CD14-positive monocyte (primary cell): ENCODE results near the gene OR3A3. TPM values are rescaled to one million over a fixed set of nuclear protein-coding genes. Genes with fewer than 3 reads are reported as not detected.
"Not testable (repeated sequence)": the region's sequence is repeated elsewhere in the genome, so short reads cannot be mapped to it uniquely, and the experiment has no call there.

Experiments used
- DNase-seq, 3 donors: peaks; one replicate each; pipeline ENCODE4 v3.0.0-alpha.2; 2011 to 2022
- H2AFZ ChIP-seq: 2 replicates; pipeline ENCODE4 v1.6.0; 2012; ENCODE audit warnings: mild to moderate bottlenecking, low read depth, low read length, inconsistent platforms; ENCODE audit not compliant: insufficient read depth, poor library complexity, severe bottlenecking
- H3K27ac ChIP-seq, 2 donors: 1 replicate in 1 of 2; 2 replicates in 1 of 2; pipeline ENCODE4 v1.5.1; 2012 to 2013; ENCODE audit warnings: low read length in 2 of 2, control low read depth in 1 of 2, inconsistent platforms in 1 of 2, low read depth in 1 of 2, mild to moderate bottlenecking in 1 of 2
- H3K27me3 ChIP-seq, 2 donors: one replicate each; pipeline versions ENCODE4 v1.6.0 to v1.6.1; 2011 to 2013; ENCODE audit warnings: low read length in 2 of 2; ENCODE audit not compliant: control insufficient read depth in 2 of 2, insufficient read depth in 2 of 2
- H3K36me3 ChIP-seq, 2 donors: replicated peaks in 1 of 2; 1 replicate in 1 of 2; 2 replicates in 1 of 2; pipeline versions ENCODE4 v1.5.1 to v1.6.1; 2012 to 2013; ENCODE audit warnings: low read length in 2 of 2, control low read depth in 1 of 2, inconsistent platforms in 1 of 2, mild to moderate bottlenecking in 1 of 2; ENCODE audit not compliant: insufficient read depth in 2 of 2, control insufficient read depth in 1 of 2
- H3K4me1 ChIP-seq, 2 donors: 1 replicate in 1 of 2; 2 replicates in 1 of 2; pipeline versions ENCODE4 v1.5.1 to v1.6.1; 2012 to 2013; ENCODE audit warnings: low read length in 2 of 2, control low read depth in 1 of 2, inconsistent platforms in 1 of 2, mild to moderate bottlenecking in 1 of 2, moderate library complexity in 1 of 2; ENCODE audit not compliant: insufficient read depth in 2 of 2, control insufficient read depth in 1 of 2
- H3K4me2 ChIP-seq: replicated peaks from 2 replicates; pipeline ENCODE3; 2012; ENCODE audit warnings: low read length, moderate library complexity, mild to moderate bottlenecking; ENCODE audit not compliant: poor library complexity, severe bottlenecking; ENCODE audit errors: extremely low read depth
- H3K4me3 ChIP-seq, 3 experiments: fragments of 200-600 bp in 1 of 3; sonication (generic) in 1 of 3; replicated peaks in 1 of 3; 1 replicate in 2 of 3; 2 replicates in 1 of 3; pipeline ENCODE4 v1.5.1; 2011 to 2013; ENCODE audit warnings: low read length in 3 of 3, mild to moderate bottlenecking in 3 of 3, control low read depth in 2 of 3, low read depth in 2 of 3, inconsistent platforms in 1 of 3, moderate library complexity in 1 of 3
- H3K79me2 ChIP-seq: 2 replicates; pipeline ENCODE4 v1.6.0; 2012; ENCODE audit warnings: mild to moderate bottlenecking, control low read depth, inconsistent platforms, low read length, moderate library complexity; ENCODE audit not compliant: insufficient read depth
- H3K9ac ChIP-seq: 2 replicates; pipeline ENCODE4 v1.6.0; 2017; ENCODE audit warnings: low read length, mild to moderate bottlenecking; ENCODE audit not compliant: insufficient read depth, poor library complexity, severe bottlenecking
- H3K9me3 ChIP-seq, 2 donors: replicated peaks in 1 of 2; 1 replicate in 1 of 2; 2 replicates in 1 of 2; pipeline versions ENCODE4 v1.5.1 to v1.6.1; 2012 to 2013; ENCODE audit warnings: low read length in 2 of 2, control low read depth in 1 of 2; ENCODE audit not compliant: control insufficient read depth in 1 of 2, insufficient read depth in 1 of 2
- H4K20me1 ChIP-seq: 2 replicates; pipeline ENCODE4 v1.6.0; 2012; ENCODE audit warnings: mild to moderate bottlenecking, low read length, control low read depth, moderate library complexity; ENCODE audit not compliant: insufficient read depth
- H3K27ac Mint-ChIP-seq, 7 donors: one replicate each; pipeline ENCODE4 v1.8.0; 2020; ENCODE audit warnings: mild to moderate bottlenecking in 7 of 7, mixed read lengths in 7 of 7, moderate library complexity in 6 of 7, inconsistent platforms in 2 of 7
- H3K27me3 Mint-ChIP-seq, 3 donors: one replicate each; pipeline ENCODE4 v1.8.0; 2021 to 2022; ENCODE audit warnings: low read depth in 3 of 3, mild to moderate bottlenecking in 3 of 3, mixed read lengths in 3 of 3, moderate library complexity in 3 of 3, inconsistent platforms in 1 of 3
- H3K36me3 Mint-ChIP-seq, 2 donors: one replicate each; pipeline ENCODE4 v1.8.0; 2020; ENCODE audit warnings: mixed read lengths in 2 of 2, inconsistent platforms in 1 of 2, mild to moderate bottlenecking in 1 of 2
- H3K4me1 Mint-ChIP-seq: one replicate; pipeline ENCODE4 v1.8.0; 2020; ENCODE audit warnings: mild to moderate bottlenecking, mixed read lengths
- H3K4me3 Mint-ChIP-seq, 2 donors: one replicate each; pipeline ENCODE4 v1.8.0; 2020; ENCODE audit warnings: mild to moderate bottlenecking in 2 of 2, mixed read lengths in 2 of 2, moderate library complexity in 1 of 2
- H3K9me3 Mint-ChIP-seq, 7 donors: one replicate each; pipeline ENCODE4 v1.8.0; 2020 to 2022; ENCODE audit warnings: mixed read lengths in 7 of 7, mild to moderate bottlenecking in 6 of 7, moderate library complexity in 6 of 7, inconsistent platforms in 2 of 7
- CTCF ChIP-seq: fragments of 200-600 bp; IDR thresholded peaks from one replicate; pipeline ENCODE4 v1.8.0; 2022; ENCODE audit warnings: antibody characterized with exemption, mild to moderate bottlenecking
- WGBS: methylation state at CpG from one replicate; pipeline ENCODE4 v1.1.5; 2013; ENCODE audit warnings: missing lambda C conversion rate; ENCODE audit not compliant: insufficient coverage; 5-methylcytosine and 5-hydroxymethylcytosine counted together
- intact Hi-C, 2 donors: fragments of 100-400 bp; cut with micrococcal nuclease; formaldehyde crosslinking; loops; one replicate each; pipeline versions ENCODE4 v1.15.0 to v1.15.1; 2023
- polyA plus RNA-seq, 3 donors: library from polyadenylated mRNA; depleted of rRNA in 1 of 3; unstranded in 2 of 3; stranded (reverse) in 1 of 3; fragments of 300-500 nt in 2 of 3; fragments of >200 nt in 1 of 3; fragmentation: Illumina TruSeq in 2 of 3; gene quantifications; 1 replicate in 2 of 3; 2 replicates in 1 of 3; pipeline ENCODE4 v1.2.3, GENCODE V29; 2012 to 2021

OR3A3 gene
- polyA plus RNA-seq, 3 donors, result not detected

GRCh38 chr17:3385869-3386816 is 25.0 kb upstream of the OR3A3 start, which contains the start of gene OR3A2:
OR3A2 (minus strand) TSS chr17:3386308.
- H3K4me1 ChIP-seq, result no peaks in the 10 kb centered on the region
- 37% methylated on average over 89 of the region's 92 CpGs for WGBS
- no peak within 1 kb of the TSS for H3K27ac ChIP-seq
- no peak within 1 kb of the TSS for H3K27ac Mint-ChIP-seq
- no peaks in the 10 kb centered on the region for H3K79me2 ChIP-seq
- H4K20me1 ChIP-seq, result no peaks in the 10 kb centered on the region
- H3K36me3 ChIP-seq, result no peaks in the 10 kb centered on the region
- H3K9me3 ChIP-seq, result no peaks in the 10 kb centered on the region
- no peak within 1 kb of the TSS for H3K9ac ChIP-seq
- peaks cover 7 to 30% of the 10 kb centered on the region in 2 donors for H3K27me3 ChIP-seq
- no peaks in the 10 kb centered on the region for H3K4me1 Mint-ChIP-seq
- DNase-seq, result no peak
- peak within 1 kb of the TSS; percentile 2 for H3K4me2 ChIP-seq
- H3K4me3 ChIP-seq, result no peak within 1 kb of the TSS
- peak within 1 kb of the TSS; percentile 62 to 71 for H3K4me3 Mint-ChIP-seq
- H3K9me3 Mint-ChIP-seq, result peaks cover 0 to 14% (median 7%) of the 10 kb centered on the region in 7 donors
- peaks cover 15 to 43% (median 32%) of the 10 kb centered on the region in 3 donors for H3K27me3 Mint-ChIP-seq
- H3K36me3 Mint-ChIP-seq, result peaks cover 0 to 1% of the 10 kb centered on the region in 2 donors
- H2AFZ ChIP-seq, result no peak within 1 kb of the TSS
- no peak for TF ChIP-seq CTCF
- intact Hi-C loops, result no loop called here

- no peak overlapping the region for H3K4me2 ChIP-seq
- DNase-seq, result no peak
- intact Hi-C loops, result no loop called here
- no peaks in the 10 kb centered on the region for H3K4me1 Mint-ChIP-seq
- no peaks in the 10 kb centered on the region for H3K9me3 ChIP-seq
- H3K79me2 ChIP-seq, result no peaks in the 10 kb centered on the region
- no peak overlapping the region for H3K4me3 ChIP-seq
- no peak overlapping the region for H3K27ac Mint-ChIP-seq
- H3K4me3 Mint-ChIP-seq, result no peak overlapping the region
- H3K9ac ChIP-seq, result no peak overlapping the region
- 17% methylated on average over 1 of the region's 4 CpGs for WGBS
- peaks cover 0 to 1% of the 10 kb centered on the region in 2 donors for H3K36me3 Mint-ChIP-seq
- no peak for TF ChIP-seq CTCF
- H3K36me3 ChIP-seq, result no peaks in the 10 kb centered on the region
- H3K27ac ChIP-seq, result no peak overlapping the region
- H2AFZ ChIP-seq, result no peak overlapping the region
- peaks cover 16 to 37% (median 32%) of the 10 kb centered on the region in 3 donors for H3K27me3 Mint-ChIP-seq
- H3K27me3 ChIP-seq, result peaks cover 7 to 30% of the 10 kb centered on the region in 2 donors
- H3K4me1 ChIP-seq, result no peaks in the 10 kb centered on the region
- peaks cover 0 to 16% (median 13%) of the 10 kb centered on the region in 7 donors for H3K9me3 Mint-ChIP-seq
- H4K20me1 ChIP-seq, result no peaks in the 10 kb centered on the region
These were observed 21.4 kb upstream of the OR3A3 start for GRCh38 chr17:3389791-3390190.

DNA sequence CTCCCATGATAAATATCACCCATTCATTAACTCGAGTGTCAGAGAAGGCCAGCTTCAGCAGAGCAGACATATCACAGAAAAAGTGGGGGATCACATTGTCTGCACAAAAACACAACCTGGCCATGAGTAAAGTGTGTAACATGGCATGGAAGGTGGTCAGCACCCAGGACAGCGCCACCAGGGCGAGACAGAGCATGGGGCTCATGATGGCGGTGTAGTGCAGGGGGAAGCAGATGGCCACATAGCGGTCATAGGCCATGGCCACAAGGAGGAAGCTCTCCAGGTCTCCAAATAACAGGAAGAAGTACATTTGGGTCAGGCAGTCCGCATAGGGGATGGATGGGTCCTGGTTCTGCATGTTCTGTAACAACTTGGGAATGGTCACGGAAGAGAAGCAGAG is 13.4 kb upstream of the OR3A3 start:
- whole genome bisulfite sequencing, result 37% methylated on average over 5 of the region's 7 CpGs
- H3K4me1 Mint-ChIP-seq, DNase-seq, H3K4me3 ChIP-seq, H3K4me3 Mint-ChIP-seq, H3K27ac Mint-ChIP-seq, H3K9ac ChIP-seq, H3K9me3 Mint-ChIP-seq, H4K20me1 ChIP-seq, H3K4me2 ChIP-seq, H3K27me3 ChIP-seq, H3K4me1 ChIP-seq, H2AFZ ChIP-seq, H3K27ac ChIP-seq, H3K9me3 ChIP-seq, intact Hi-C loops, H3K79me2 ChIP-seq, H3K36me3 Mint-ChIP-seq, H3K27me3 Mint-ChIP-seq, H3K36me3 ChIP-seq: not testable (repeated sequence)
